OCI-LY7 (cell line): ENCODE results near the gene SLC35E2B. TPM values are rescaled to one million over a fixed set of nuclear protein-coding genes. Genes with fewer than 3 reads are reported as not detected.
"Not testable (repeated sequence)": the region's sequence is repeated elsewhere in the genome, so short reads cannot be mapped to it uniquely, and the experiment has no call there.

Source experiments
- BruUV-seq: library from RNA; stranded (reverse); fragments of 400-500 nt; replicated peaks from 2 replicates; lab custom pipeline; 2021; lab: Mats Ljungman, UMichigan
- CTCF ChIA-PET: fragments of 300-600 bp; sonication (Branson Sonifier 250); formaldehyde crosslinking; loops from one replicate; lab custom pipeline; 2022; ENCODE audit warnings: antibody characterized with exemption; ENCODE audit not compliant: unreplicated experiment; lab: Charles Lee
- POLR2A ChIA-PET: fragments of 300-600 bp; sonication (Branson Sonifier 250); formaldehyde crosslinking; loops from one replicate; lab custom pipeline; 2022; ENCODE audit warnings: antibody characterized with exemption; lab: Charles Lee
- DNase-seq: peaks from one replicate; pipeline ENCODE4 v3.0.0-alpha.2; 2015; ENCODE audit warnings: low spot score
- H2AFZ ChIP-seq: fragments of 200-600 bp; sonication (generic), shearing (Covaris generic); 2 replicates; pipeline ENCODE4 v1.6.1; 2014; ENCODE audit warnings: mild to moderate bottlenecking, antibody characterized with exemption, low read length, moderate library complexity
- H3K27ac ChIP-seq: fragments of 200-600 bp; sonication (generic); 2 replicates; pipeline ENCODE4 v1.5.1; 2014; ENCODE audit warnings: mixed run types, low read depth, mild to moderate bottlenecking, moderate library complexity, low read length, inconsistent platforms; ENCODE audit not compliant: poor library complexity, severe bottlenecking
- H3K36me3 ChIP-seq: fragments of 200-600 bp; sonication (generic); 2 replicates; pipeline ENCODE4 v1.6.1; 2014; ENCODE audit warnings: mild to moderate bottlenecking, antibody characterized with exemption, low read length, moderate library complexity, mixed read lengths; ENCODE audit not compliant: insufficient read depth
- H3K4me1 ChIP-seq: fragments of 200-600 bp; sonication (generic); 2 replicates; pipeline ENCODE4 v1.5.1; 2014; ENCODE audit warnings: mild to moderate bottlenecking, low read length; ENCODE audit not compliant: insufficient read depth, poor library complexity, severe bottlenecking
- H3K4me2 ChIP-seq: fragments of 200-600 bp; sonication (generic); 2 replicates; pipeline ENCODE4 v1.6.1; 2014; ENCODE audit warnings: mild to moderate bottlenecking, low read length
- H3K4me3 ChIP-seq: fragments of 200-600 bp; sonication (generic); 2 replicates; pipeline ENCODE4 v1.5.1; 2014; ENCODE audit warnings: mild to moderate bottlenecking, low read depth, low read length; ENCODE audit not compliant: poor library complexity, severe bottlenecking
- H3K79me2 ChIP-seq: fragments of 200-600 bp; sonication (generic); 2 replicates; pipeline ENCODE4 v1.6.1; 2016; ENCODE audit warnings: low read depth, mild to moderate bottlenecking, low read length, moderate library complexity, mixed read lengths; ENCODE audit not compliant: insufficient read depth
- H3K9me2 ChIP-seq: fragments of 200-600 bp; sonication (generic); 2 replicates; pipeline ENCODE4 v1.6.1; 2016; ENCODE audit warnings: mild to moderate bottlenecking, low read length, mixed read lengths; ENCODE audit not compliant: insufficient read depth
- H3K9me3 ChIP-seq: fragments of 200-600 bp; sonication (generic); 2 replicates; pipeline ENCODE4 v1.6.1; 2014; ENCODE audit warnings: mild to moderate bottlenecking, mixed run types, low read length, mixed read lengths
- H4K20me1 ChIP-seq: fragments of 200-600 bp; sonication (generic); 2 replicates; pipeline ENCODE4 v1.6.1; 2014; ENCODE audit warnings: mild to moderate bottlenecking, antibody characterized with exemption, low read length, moderate library complexity, mixed read lengths; ENCODE audit not compliant: insufficient read depth
- intact Hi-C: fragments of 100-400 bp; cut with micrococcal nuclease; formaldehyde crosslinking; loops from one replicate; pipeline ENCODE4 v1.10.0; 2022; ENCODE audit not compliant: unreplicated experiment
- total RNA-seq, 2 experiments: library from RNA; depleted of rRNA in 1 of 2; stranded (reverse); fragments of >200 nt in 1 of 2; shearing (Covaris generic) in 1 of 2; gene quantifications; 2 replicates each; pipeline ENCODE4 v1.2.3, GENCODE V29; 2014 to 2022

SLC35E2B gene
- total RNA-seq, 2 experiments from 2014 or later, result 26.6 to 58.9 TPM

DNA sequence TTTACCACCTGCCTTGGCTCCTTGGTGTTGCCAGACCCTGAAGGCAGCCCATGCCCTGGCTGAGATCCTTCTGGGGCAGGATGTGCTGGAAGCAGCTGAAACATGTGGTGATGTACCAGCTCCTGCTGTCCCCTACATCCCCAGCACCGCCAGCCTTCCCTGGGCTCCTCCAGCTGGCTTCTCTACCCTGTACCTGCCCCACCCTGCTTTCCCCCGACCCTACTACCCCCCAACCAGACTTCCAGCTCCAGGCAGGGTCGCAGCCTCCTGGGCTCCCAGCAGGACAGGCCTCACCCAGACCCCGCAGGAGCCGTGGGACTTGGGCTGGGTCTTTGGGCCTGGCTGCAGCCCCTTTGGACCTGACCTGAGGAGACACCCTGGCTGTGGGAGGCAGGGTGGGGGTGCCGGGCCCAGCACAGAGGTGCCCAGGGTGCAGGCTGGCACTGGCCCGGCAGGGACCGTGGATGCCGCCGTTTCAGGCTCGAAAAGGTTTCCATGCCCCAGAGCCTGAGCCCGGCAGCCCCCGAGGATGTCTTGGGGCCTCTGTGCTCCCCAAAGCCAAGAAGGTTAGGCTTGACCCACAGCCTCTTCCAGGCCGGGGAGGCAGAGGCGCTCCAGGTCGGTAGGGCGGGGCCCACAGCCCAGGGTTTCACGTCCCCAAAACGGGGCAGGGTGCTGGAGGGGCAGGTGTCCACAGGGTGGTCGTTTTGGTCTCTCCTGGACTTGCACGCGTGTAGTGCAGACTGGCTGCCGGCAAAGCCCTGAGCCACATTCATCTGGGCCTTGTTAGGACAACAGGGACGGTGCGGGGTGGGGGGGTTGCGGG is 5.0 kb upstream of the SLC35E2B start:
- H2AFZ ChIP-seq, H3K4me3 ChIP-seq, H3K27ac ChIP-seq, H3K9me3 ChIP-seq, DNase-seq, H3K36me3 ChIP-seq, H3K4me2 ChIP-seq, BruUV-seq, intact Hi-C loops, H3K9me2 ChIP-seq, H3K79me2 ChIP-seq, H3K4me1 ChIP-seq, H4K20me1 ChIP-seq, POLR2A ChIA-PET: not testable (repeated sequence)
- CTCF ChIA-PET, result interaction anchor here (0.6 kb wide), 1 partner anchor 158 kb away, joined by 7 read pairs; no protein-coding TSS in a partner anchor

DNA sequence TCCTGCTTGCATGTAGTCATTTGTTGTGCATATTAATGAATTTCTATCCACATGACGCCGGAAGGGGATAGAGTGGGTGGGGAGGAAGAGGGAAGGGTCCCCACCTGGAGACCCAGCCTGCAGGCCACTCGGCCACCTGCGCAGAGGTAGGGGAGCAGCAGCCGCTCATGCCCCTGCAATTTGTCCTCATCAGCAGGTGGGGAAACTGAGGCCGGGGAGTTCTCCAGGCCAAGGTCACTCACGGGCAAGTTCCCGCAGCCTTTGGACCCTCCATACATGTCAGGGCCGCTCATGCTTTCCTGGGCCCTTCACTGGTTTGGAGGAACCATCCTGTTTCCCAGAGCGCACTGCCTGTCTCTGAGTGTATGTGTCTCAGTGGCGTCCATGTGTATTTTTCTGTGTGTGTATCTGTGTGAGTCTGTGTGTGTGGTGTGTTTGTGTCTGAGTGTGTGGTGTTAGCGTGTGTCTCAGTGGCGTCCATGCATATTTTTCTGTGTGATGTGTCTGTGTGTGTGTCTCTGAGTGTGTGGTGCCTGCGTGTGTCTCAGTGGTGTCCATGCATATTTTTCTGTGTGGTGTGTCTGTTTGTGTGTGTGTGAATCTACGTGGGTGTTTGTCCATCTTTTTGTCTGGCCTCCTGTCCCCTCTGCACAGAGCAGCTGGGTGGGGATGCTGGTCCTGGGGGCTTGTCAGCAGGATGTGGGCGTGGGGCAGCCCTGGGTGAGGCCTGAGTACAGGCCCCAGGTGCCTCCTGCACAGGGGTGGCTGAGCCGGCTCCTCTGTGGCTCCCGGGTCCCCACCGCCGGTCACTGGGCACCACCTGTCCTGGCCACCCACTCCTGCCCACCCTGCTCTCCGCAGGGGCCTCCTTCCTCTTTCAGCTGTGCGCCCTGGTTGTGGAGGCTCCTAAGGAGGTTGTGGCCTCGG is 4.1 kb upstream of the SLC35E2B start:
- H2AFZ ChIP-seq, H3K4me3 ChIP-seq, CTCF ChIA-PET, H3K79me2 ChIP-seq, BruUV-seq, H4K20me1 ChIP-seq, H3K9me2 ChIP-seq, DNase-seq, H3K36me3 ChIP-seq, POLR2A ChIA-PET, intact Hi-C loops, H3K27ac ChIP-seq, H3K9me3 ChIP-seq, H3K4me1 ChIP-seq, H3K4me2 ChIP-seq: not testable (repeated sequence)

DNA sequence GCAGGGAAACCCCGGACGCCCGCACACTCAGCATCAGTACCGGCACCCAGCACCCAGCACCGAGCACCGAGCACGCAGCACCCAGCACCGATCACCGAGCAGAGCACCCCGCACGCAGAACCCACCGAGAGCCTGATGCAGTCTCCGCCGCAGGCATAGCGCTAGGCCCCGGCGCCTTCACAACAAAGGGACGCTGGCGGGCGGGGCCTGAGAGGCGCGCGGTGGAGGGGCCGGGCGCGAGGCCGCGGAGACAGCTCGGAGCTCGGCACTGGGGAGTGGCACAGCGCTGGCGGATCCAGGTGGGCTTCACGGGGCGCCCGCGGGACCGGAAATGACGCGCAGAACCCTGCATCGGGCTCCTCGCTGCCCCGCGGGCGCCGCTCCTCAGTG is 276 bp downstream of the SLC35E2B start:
- H3K4me1 ChIP-seq, H3K36me3 ChIP-seq, BruUV-seq, H3K9me2 ChIP-seq, H4K20me1 ChIP-seq, H3K9me3 ChIP-seq, CTCF ChIA-PET, H3K79me2 ChIP-seq, H2AFZ ChIP-seq, intact Hi-C loops, POLR2A ChIA-PET: not testable (repeated sequence)
- peak; percentile 87 for DNase-seq
- H3K4me2 ChIP-seq, result peak overlapping the region; percentile 59
- H3K4me3 ChIP-seq, result peak overlapping the region; percentile 69
- H3K27ac ChIP-seq, result peak overlapping the region; percentile 82

DNA sequence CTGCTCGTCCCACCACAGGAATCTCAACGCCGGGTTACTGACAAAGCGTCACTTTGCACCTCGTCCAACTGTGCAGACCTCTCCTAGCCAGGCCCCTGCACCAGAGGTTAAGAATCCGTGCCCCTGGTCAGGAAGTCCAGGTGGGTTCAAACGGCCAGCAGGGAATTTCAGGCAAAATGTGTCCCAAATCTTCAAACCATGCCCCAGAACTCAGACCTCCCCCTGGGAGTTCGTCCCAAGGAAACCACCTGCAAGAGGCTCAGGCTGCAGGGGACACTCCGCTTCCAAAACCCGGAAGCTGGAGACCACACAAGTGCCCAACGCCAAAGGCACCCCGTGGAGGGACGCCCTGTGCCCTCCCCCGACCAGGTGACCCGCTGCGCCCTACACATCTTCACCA is 1.2 kb downstream of the SLC35E2B start:
- intact Hi-C loops, H2AFZ ChIP-seq, POLR2A ChIA-PET, H3K27ac ChIP-seq, H3K9me2 ChIP-seq, H3K79me2 ChIP-seq, BruUV-seq, H3K9me3 ChIP-seq, CTCF ChIA-PET, H3K4me1 ChIP-seq, DNase-seq, H4K20me1 ChIP-seq, H3K36me3 ChIP-seq: not testable (repeated sequence)
- Histone ChIP-seq H3K4me2 (0 out of 2 replicates have a peak overlapping the region, but pooled peaks have one; percentile 23), H3K4me3 (peak overlapping the region; percentile 44)

DNA sequence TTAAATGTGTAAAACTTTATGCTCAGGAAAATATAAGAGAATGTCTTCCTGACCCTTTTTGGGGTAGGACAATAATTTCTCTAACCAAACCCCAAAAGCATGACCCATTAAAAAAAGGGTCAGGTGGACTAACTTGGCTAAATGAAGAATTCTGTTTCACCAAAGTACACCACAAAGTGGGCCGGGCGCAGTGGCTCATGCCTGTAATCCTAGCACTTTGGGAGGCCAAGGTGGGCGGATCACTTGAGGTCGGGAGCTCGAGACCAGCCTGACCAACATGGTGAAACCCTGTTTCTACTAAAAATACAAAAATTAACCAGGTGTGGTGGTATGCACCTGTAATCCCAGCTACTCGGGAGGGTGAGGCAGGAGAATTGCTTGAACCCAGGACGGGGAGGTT is 3.1 kb downstream of the SLC35E2B start:
- POLR2A ChIA-PET, H3K36me3 ChIP-seq, H3K4me2 ChIP-seq, CTCF ChIA-PET, DNase-seq, intact Hi-C loops, H3K4me3 ChIP-seq, H2AFZ ChIP-seq, H3K9me3 ChIP-seq, BruUV-seq, H3K4me1 ChIP-seq, H3K27ac ChIP-seq, H4K20me1 ChIP-seq, H3K9me2 ChIP-seq, H3K79me2 ChIP-seq: not testable (repeated sequence)
